Cardiac septum (tissue), 1 donor: ENCODE measurements around the gene GADD45G. TPM values are rescaled to one million over a fixed set of nuclear protein-coding genes. Genes with fewer than 3 reads are reported as not detected.

Source experiments
- DNase-seq: peaks from one replicate; pipeline ENCODE4 v3.0.0-alpha.2; 2020; ENCODE audit warnings: low spot score
- intact Hi-C: fragments of 100-400 bp; cut with DNase I; formaldehyde crosslinking; loops from one replicate; pipeline ENCODE4 v1.14.0; 2022
- long read RNA-seq: library from polyadenylated mRNA; unstranded; transcript quantifications from one replicate; pipeline ENCODE4 v2.0.0, GENCODE V29; 2021
- total RNA-seq: library from RNA; stranded (reverse); fragmentation: NEBNext Ultra II Directional; extraction: Animal tissue kit (Norgen Biotek cat#: 25700); gene quantifications from one replicate; pipeline ENCODE4 v1.2.1, GENCODE V29; 2021
- donor health status: DM: no; HTN: no; CAD: no.

The GADD45G gene
- total RNA-seq: 29.6 TPM
- long read RNA-seq, transcript GADD45G-201 (4 exons, 1,065 nt): major isoform, 50 of 92 reads
- long read RNA-seq, partial matches to known transcripts: 11 of 92 reads
- long read RNA-seq, other reads (novel, unspliced or antisense): 31 of 92 reads

DNA sequence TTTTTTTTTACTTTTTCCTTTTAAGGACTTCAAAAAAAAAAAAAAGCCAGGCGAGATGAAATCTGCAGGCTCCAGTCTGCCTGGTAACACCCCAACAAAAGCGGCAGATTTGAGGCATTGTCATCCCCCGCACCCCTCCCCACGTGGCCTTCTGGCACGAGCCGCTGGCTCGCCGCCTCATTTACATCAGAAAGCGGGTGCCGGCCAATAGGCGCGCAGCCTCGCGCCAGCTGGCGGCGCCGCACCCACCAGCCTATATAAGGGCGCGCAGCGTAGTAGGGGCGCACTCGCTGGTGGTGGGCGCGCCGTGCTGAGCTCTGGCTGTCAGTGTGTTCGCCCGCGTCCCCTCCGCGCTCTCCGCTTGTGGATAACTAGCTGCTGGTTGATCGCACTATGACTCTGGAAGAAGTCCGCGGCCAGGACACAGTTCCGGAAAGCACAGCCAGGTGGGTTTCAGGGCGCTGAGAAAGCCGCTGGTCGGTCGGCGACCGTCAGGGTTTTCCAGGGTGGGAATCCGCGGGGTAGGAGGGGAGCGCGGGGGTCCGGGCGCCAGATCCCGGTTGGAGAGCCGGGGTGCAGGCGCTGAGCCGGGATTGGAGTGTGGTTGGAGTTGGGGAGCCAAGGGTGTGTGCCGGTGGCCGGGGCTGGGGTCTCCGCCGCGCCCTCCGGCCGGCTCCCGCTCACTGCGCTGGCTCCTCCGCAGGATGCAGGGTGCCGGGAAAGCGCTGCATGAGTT, at the start of gene GADD45G:
GADD45G (plus strand) TSS at position 284 of the 736 bp plus-strand sequence; CDS start at position 394, 110 bp downstream.
- peak; percentile 97 for DNase-seq
- intact Hi-C loops: loop anchor here (2.0 to 5.0 kb wide), 5 partner anchors 58 to 272 kb away; no protein-coding TSS in a partner anchor

DNA sequence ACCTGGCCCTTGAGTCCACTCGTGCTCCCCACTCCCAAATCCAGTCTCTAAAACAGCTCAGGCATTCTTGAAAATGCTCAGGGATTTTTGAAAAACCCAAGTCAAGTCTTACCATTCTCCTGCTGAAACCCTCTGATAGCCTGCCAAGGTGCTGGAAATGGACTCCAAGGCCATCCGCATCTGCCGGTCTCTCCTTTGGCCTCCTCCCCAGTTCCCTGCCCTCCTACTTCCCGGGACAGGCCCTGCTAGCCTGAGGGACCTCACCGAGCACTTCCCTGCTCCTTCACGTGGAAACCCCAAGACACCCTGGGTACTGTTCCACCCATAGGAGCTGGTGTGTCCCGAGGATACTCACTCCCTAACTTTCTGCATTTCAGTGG, 49.8 kb upstream of the GADD45G start:
- DNase-seq: no peak
- intact Hi-C loops: no loop called here

GRCh38 chr9:89555451-89556375, 49.1 kb upstream of the GADD45G start:
- intact Hi-C loops: no loop called here
- no peak for DNase-seq

- no peak for DNase-seq
Observed at GRCh38 chr9:89558196-89558899, 46.5 kb upstream of the GADD45G start.

GRCh38 chr9:89558948-89559347, 45.9 kb upstream of the GADD45G start:
- intact Hi-C loops: no loop called here
- DNase-seq: no peak

More at GRCh38 chr9:89558196-89558899, 46.5 kb upstream of the GADD45G start:
- intact Hi-C loops: no loop called here

- no peak for DNase-seq
- intact Hi-C loops: no loop called here
Observed at GRCh38 chr9:89562186-89562814, 42.5 kb upstream of the GADD45G start.

GRCh38 chr9:89563571-89564345, 41.1 kb upstream of the GADD45G start:
- intact Hi-C loops: no loop called here

DNA sequence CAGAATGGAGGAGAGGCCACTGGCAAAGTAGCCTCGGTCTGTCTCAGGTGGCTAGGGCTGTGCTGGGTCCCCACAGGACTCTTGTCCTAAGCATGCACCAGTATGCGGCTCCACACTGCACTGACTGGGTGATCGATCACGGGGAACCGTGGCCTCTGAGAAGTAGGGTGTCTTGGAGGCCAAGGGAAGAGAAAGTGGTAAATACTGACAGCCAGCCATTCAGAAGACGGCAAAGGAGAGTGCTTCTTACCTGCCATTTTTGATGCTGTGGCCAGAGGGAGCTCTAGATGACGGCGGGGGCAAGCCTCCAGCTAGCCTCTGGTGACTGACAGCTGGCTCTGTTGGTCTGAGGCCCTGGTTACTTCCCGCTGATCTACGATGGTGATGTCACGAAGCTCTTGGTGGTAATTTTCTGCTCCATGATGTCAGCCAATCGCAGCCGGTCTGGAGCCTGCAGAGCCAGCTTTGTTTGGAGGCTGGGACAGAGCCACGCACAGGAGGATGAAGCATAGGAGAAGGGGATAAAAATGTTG, 40.4 kb upstream of the GADD45G start:
- intact Hi-C loops: no loop called here
- DNase-seq: no peak

More at GRCh38 chr9:89563571-89564345, 41.1 kb upstream of the GADD45G start:
- no peak for DNase-seq

DNA sequence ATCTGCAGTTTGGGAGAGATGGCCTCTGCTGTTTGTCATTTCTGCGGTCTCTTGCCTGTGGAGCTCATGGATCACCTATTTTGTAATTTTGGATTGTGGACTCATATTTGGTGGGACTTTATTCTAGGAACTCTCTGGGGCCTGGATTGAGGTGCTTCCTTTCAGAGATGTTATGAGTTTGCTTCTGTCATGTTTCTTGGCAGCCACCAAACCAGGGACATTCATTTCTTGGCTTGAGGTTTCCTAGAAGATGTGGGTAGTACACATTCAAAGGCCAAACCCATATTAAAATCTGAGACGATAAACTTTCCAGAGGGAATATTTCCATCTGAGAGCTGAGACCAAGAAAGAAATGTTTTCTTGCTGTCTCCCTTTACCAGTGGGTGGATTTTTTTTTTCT, 37.2 kb upstream of the GADD45G start:
- intact Hi-C loops: no loop called here
- no peak for DNase-seq

GRCh38 chr9:89574309-89574708, 30.5 kb upstream of the GADD45G start:
- DNase-seq: no peak
- intact Hi-C loops: no loop called here

- no peak for DNase-seq
- intact Hi-C loops: no loop called here
Observed at GRCh38 chr9:89576404-89576839, 28.4 kb upstream of the GADD45G start.

GRCh38 chr9:89577363-89577762, 27.4 kb upstream of the GADD45G start:
- DNase-seq: no peak
- intact Hi-C loops: no loop called here

DNA sequence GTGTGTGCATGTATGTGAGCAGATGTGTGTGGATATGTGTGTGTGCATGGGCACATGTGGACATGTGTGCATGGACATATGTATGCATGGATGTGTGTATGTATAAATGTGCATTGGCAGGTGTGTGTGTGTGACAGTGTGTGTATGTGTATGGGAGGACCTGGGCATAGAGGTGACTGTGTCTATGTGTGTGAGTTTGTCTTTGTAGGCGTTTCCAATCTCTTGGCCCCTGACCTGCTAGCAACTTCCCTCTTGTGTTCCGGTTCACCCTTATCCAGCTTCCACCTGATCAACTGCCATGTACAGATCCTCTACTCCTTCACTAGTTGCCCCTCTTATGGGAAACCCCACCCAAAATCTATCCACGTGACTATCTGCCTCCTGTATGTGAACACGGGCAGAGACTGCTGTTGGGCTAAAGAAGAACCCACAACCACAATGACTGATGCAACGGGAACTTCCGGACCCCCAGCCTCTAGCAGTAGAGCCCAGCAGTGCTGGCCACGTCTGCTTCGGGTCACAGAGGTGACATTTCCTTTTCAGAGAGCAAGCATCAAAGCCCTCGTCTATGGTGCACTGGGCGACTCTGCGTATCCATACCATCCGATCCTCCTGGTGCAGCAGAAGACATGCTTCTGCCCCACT, 24.9 kb upstream of the GADD45G start:
- no peak for DNase-seq
- intact Hi-C loops: no loop called here

DNA sequence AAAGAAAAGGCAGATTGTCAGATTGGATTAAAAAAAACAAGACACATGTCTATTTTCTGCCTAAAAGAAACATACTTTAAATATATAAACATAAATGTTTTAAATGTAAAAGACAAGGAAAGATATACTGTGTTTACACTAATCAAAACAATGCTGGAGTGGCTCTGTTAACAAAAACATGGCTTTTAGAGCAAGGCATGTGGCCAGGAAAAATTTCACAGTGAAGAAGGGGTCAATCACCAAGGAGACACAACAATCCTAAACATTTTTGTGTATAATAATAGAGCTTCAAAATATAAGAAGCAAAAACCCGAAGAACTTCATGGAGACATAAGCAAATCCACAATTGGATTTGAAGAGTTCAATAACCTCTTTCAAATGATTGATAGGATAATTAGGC, 18.5 kb upstream of the GADD45G start:
- intact Hi-C loops: no loop called here
- no peak for DNase-seq

- no peak for DNase-seq
- intact Hi-C loops: no loop called here
Observed at GRCh38 chr9:89588271-89588879, 16.4 kb upstream of the GADD45G start.

- intact Hi-C loops: no loop called here
- DNase-seq: no peak
Observed at GRCh38 chr9:89590415-89590814, 14.4 kb upstream of the GADD45G start.
